Parathyroid adenoma (tissue), 2 donors: ENCODE measurements around the gene RTN4.

Experiments
- H2AFZ ChIP-seq: fragments of 300-600 bp; sonication (generic); one replicate; pipeline ENCODE4 v1.7.0; 2017; ENCODE audit warnings: antibody characterized with exemption, mild to moderate bottlenecking
- H3K27ac ChIP-seq: fragments of 300-600 bp; sonication (generic); one replicate; pipeline ENCODE4 v1.7.0; 2017
- H3K27me3 ChIP-seq: fragments of 300-600 bp; sonication (generic); one replicate; pipeline ENCODE4 v1.7.0; 2017; ENCODE audit warnings: low read length; ENCODE audit not compliant: control insufficient read depth, insufficient read depth
- H3K36me3 ChIP-seq: fragments of 300-600 bp; sonication (generic); one replicate; pipeline ENCODE4 v1.7.0; 2017; ENCODE audit warnings: low read length; ENCODE audit not compliant: control insufficient read depth, insufficient read depth
- H3K4me1 ChIP-seq: fragments of 300-600 bp; sonication (generic); one replicate; pipeline ENCODE4 v1.7.0; 2017; ENCODE audit warnings: control low read depth
- H3K4me2 ChIP-seq: fragments of 300-600 bp; sonication (generic); one replicate; pipeline ENCODE4 v1.7.0; 2017; ENCODE audit warnings: low read length
- H3K4me3 ChIP-seq: fragments of 300-600 bp; sonication (generic); one replicate; pipeline ENCODE4 v1.7.0; 2017; ENCODE audit warnings: low read depth, low read length
- H3K79me2 ChIP-seq: fragments of 300-600 bp; sonication (generic); one replicate; pipeline ENCODE4 v1.7.0; 2017; ENCODE audit warnings: control low read depth
- H3K9ac ChIP-seq: fragments of 300-600 bp; sonication (generic); one replicate; pipeline ENCODE4 v1.7.0; 2017; ENCODE audit warnings: mild to moderate bottlenecking
- H3K9me3 ChIP-seq: fragments of 300-600 bp; sonication (generic); one replicate; pipeline ENCODE4 v1.7.0; 2017; ENCODE audit warnings: low read length; ENCODE audit not compliant: control insufficient read depth
- CTCF ChIP-seq: fragments of 300-600 bp; sonication (generic); IDR thresholded peaks from one replicate; pipeline ENCODE4 v1.7.0; 2017; ENCODE audit warnings: antibody characterized with exemption, mild to moderate bottlenecking
- donor health status: primary hyperparathyroidism.

Gene RTN4

DNA sequence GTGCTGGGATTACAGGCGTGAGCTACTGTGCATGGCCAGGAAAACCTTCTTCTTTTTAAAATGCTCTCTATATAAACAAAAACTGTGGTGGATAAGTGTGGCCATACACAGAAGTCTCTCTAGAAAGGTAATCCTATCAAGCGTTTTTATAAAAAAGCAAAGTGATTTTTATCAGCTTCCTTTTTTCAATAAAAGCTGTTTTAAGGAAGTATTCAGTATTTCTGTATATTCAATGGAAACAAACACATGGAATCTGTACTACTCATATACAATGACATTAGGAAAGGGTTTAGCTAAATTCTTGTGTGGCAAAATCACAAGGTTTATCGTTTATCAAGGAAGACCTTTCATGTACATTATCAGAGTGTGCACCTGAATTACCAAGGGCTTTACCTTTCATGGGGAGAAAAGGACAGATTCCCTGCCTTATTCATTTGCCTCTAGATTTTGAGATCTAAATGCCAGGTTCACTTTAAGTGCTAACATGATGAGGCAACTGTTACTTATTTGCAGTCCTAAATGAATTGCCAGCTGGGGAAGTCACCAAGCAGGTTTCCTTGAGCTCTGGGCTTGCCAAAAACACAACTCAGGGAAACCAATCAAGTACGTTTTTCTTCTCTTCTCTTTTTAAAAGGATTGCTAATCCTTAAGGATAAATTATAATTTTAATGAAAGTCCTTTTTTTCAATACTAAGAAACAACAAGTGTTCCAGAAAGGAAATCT lies 70.8 kb downstream of the RTN4 start:
- Histone ChIP-seq H3K9ac (no peak overlapping the region), H3K36me3 (no peaks in the 10 kb centered on the region), H2AFZ (no peak overlapping the region), H3K4me3 (no peak overlapping the region), H3K79me2 (peaks cover 15% of the 10 kb centered on the region), H3K4me2 (no peak overlapping the region), H3K9me3 (no peaks in the 10 kb centered on the region), H3K4me1 (peaks cover 25% of the 10 kb centered on the region), H3K27ac (peak overlapping the region; percentile 46), H3K27me3 (no peaks in the 10 kb centered on the region)
- TF ChIP-seq CTCF, result no peak

DNA sequence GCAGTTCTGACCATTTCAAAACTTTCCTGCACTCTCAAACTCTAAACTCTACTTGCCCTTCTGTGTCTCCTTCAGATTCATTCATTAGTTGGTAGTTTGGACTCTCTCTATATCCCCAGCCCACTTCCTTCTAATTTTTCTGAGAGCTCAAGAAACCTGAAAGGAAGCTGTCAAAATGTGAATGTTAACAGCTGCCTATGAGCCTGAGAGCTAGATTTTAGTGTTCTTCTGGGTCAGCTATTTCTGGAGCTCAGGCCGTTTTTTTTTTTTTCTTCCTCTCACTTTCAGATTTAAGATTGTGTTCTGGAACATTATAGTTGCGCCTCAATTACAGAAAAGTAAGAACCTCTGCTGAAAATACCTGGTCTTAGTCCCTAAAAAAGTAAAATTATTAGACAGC lies 73.1 kb downstream of the RTN4 start:
- Histone ChIP-seq H3K27ac (no peak overlapping the region), H3K27me3 (no peaks in the 10 kb centered on the region), H3K9me3 (no peaks in the 10 kb centered on the region), H3K79me2 (peaks cover 23% of the 10 kb centered on the region), H2AFZ (no peak overlapping the region), H3K4me2 (peak overlapping the region; percentile 25), H3K9ac (no peak overlapping the region), H3K4me1 (peaks cover 18% of the 10 kb centered on the region), H3K36me3 (no peaks in the 10 kb centered on the region), H3K4me3 (no peak overlapping the region)
- no peak for TF ChIP-seq CTCF

GRCh38 chr2:54975598-54976492 lies 74.4 kb downstream of the RTN4 start:
- TF ChIP-seq CTCF, result no peak
- Histone ChIP-seq H3K4me1 (peaks cover 18% of the 10 kb centered on the region), H3K79me2 (peaks cover 23% of the 10 kb centered on the region), H3K4me3 (no peak overlapping the region), H3K27me3 (no peaks in the 10 kb centered on the region), H3K4me2 (no peak overlapping the region), H3K9ac (no peak overlapping the region), H3K27ac (no peak overlapping the region), H3K9me3 (no peaks in the 10 kb centered on the region), H3K36me3 (no peaks in the 10 kb centered on the region), H2AFZ (no peak overlapping the region)

GRCh38 chr2:54975175-54975574 lies 75.1 kb downstream of the RTN4 start:
- no peaks in the 10 kb centered on the region for H3K9me3 ChIP-seq
- no peaks in the 10 kb centered on the region for H3K27me3 ChIP-seq
- H3K36me3 ChIP-seq, result no peaks in the 10 kb centered on the region
- peaks cover 23% of the 10 kb centered on the region for H3K79me2 ChIP-seq
- no peak overlapping the region for H2AFZ ChIP-seq
- H3K4me1 ChIP-seq, result peaks cover 18% of the 10 kb centered on the region
- H3K4me3 ChIP-seq, result no peak overlapping the region
- H3K27ac ChIP-seq, result no peak overlapping the region
- H3K4me2 ChIP-seq, result no peak overlapping the region
- no peak for TF ChIP-seq CTCF
- no peak overlapping the region for H3K9ac ChIP-seq
